ENCODE measurements around the gene NSMCE1. TPM values are rescaled to one million over a fixed set of nuclear protein-coding genes. Genes with fewer than 3 reads are reported as not detected.

NSMCE1 gene
- total RNA-seq, 1 donor from 2014 or later, result 41.1 TPM

DNA sequence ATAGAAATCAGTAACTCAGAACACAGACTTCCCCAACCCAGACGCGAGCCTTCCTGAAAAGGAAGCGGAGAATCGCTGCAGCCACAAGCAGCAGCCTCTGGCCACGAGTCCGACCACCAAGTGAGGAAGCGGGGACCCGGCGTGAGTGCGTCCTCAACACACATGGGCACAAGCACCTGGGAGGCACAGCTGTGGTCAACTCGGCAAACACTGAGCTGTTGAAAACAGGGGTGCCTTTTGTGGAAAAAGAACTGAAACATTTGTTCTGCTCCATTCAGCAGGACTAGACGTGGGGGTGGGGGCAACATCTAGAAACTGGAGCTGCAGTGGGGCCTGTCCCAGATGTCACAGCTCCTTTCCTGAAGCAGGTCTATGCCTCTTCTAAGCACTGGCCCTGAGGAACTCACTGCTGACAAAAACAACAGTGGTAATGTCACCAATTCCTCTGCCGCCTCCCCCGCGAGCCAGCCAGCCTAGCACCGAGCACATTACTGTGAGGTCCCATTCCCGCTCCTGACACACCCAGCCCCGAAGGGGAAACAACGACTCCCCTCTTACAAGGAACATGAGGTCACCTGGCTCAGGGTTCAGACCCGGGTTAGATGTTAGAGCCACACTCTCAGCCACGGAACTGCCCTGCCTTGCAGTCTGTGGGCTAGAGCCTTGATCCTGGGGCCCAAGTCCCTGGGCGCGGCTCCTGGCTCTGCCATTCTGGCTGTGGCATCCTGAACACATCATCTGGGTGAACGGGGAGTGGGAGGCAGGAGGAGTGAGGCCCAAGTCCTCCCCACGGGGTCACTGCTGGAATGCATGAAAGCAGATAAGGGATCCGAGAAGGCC, 36.3 kb downstream of the NSMCE1 start:
- no peak for DNase-seq (ENCODE audit: low read depth in 2 of 2)

DNA sequence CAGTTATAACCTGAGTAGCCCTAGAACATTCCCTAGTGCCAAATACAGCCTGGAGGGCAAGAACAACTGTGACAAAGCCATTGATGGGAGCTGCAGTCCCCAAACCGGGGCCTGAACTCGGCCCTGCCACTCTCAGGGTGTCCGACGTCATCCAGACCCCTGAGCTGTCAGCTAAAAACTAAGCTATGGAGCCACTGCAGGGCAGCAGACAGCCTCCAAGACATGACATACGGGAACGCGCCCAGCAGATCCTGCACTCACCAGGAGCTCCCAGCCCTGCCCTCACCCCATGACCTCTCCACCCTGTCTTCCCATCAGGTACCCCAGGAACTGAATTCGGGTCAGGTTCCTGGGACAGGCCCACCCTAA, 36.9 kb downstream of the NSMCE1 start:
- no peak for DNase-seq (ENCODE audit: low read depth in 2 of 2)

DNA sequence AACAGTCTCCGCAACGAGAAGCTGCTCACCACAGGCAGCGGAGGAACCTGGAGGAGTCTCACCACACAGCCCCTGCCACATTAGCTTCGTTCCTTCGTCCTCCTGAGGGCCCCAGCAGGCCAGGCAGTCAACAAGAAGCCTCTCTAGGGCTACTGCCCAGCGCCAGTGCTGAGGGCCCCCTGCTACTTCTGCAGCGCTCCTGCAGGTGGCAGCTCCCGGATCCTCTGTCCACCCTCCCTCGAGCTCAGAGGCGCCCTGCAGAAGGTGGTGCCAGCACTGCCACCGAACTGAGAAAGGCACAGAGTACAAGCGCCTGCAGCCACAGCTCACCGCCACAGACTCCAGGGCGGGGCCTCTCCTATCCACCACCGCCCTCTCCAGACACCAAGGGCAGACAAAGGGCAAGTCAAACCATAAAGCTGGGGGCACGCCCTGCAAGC, 38.0 kb downstream of the NSMCE1 start:
- no peak for DNase-seq (ENCODE audit: low read depth in 2 of 2)

DNA sequence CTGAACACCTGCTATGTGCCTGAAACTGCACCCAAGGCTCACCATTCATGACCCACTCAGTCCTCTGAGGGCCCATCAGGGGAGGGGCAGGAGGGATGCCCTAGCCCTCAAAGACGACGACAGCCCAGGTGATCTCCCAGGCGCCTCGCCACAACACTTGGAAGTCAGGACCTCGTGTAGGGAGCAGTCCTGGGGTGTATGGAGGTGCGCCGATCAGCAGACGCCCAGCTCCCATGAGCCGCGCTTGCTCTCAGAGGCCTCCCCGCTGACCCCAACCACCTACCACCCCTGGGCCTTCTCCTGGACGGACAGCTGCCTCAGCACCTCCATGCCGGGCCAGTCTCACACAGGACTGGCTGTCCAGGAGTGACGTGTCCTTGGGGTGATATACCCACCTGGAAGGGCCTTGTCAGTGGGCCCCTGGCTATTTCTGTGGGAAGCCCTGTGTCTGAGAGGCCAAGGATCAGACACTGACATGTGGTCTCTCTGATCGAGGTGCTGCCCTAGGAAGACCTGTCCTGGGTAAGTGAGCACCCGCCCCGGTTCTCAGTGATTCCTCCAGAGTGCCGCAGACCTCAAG, 38.6 kb downstream of the NSMCE1 start:
- DNase-seq (ENCODE audit: low read depth in 2 of 2), result no peak

DNA sequence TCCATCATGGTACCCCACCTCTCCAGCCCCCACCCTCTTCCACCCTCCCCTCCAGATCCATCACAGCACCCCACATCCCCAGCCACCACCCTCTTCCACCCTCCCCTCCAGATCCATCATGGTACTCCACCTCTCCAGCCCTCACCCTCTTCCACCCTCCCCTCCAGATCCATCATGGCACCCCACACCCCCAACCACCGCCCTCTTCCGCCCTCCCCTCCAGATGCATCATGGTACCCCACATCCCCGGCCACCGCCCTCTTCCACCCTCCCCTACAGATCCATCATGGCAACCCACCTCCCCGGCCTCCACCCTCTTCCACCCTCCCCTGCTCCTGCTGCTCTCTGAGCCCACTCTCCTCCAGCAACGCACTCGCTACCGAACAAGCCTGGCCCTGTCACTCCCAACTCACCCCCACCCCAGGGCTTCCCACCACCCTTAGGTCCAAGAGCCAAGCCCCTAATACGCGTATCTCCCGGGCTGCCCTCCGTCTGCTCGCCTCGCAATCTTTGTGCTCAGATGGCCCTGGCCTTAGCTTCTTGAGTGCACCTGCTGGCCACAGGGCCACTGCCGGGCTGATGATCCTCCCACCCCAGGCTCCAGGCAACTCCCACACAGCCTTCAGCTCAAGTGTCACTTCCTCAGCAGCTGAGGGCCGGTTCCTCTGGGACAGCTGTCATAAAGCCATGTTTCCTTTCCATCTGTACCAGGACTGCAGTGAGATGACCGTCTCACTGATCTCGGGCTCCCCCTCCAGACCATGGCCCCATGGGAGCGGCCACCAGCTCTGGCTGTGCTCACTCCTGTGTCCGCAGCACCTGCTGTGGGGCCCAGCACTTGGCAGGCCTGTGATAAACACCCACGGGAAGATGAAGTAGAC, 39.7 kb downstream of the NSMCE1 start:
- peak in 1 of 2 donors; percentile 28 for DNase-seq (ENCODE audit: low read depth in 2 of 2)

DNA sequence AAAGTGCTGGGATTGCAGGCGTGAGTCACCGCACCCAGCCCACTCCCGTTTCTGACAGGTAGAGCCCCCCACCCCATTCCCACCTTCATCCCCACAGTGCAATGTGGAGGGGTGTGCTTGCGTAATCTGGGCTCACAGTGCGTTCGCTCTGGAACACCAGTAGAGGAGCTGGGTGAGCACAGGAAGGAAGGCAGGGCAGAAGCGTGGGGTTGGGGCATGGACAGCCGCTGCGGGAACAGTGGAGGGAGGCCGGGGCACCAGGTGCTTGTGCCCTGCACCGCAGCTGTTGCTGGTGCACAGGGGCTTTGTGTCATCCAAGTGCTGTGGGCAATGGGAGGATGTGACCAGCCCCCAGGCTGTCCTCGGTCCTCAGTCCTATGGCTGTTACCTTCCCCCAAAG, 40.5 kb downstream of the NSMCE1 start:
- no peak for DNase-seq (ENCODE audit: low read depth in 2 of 2)

DNA sequence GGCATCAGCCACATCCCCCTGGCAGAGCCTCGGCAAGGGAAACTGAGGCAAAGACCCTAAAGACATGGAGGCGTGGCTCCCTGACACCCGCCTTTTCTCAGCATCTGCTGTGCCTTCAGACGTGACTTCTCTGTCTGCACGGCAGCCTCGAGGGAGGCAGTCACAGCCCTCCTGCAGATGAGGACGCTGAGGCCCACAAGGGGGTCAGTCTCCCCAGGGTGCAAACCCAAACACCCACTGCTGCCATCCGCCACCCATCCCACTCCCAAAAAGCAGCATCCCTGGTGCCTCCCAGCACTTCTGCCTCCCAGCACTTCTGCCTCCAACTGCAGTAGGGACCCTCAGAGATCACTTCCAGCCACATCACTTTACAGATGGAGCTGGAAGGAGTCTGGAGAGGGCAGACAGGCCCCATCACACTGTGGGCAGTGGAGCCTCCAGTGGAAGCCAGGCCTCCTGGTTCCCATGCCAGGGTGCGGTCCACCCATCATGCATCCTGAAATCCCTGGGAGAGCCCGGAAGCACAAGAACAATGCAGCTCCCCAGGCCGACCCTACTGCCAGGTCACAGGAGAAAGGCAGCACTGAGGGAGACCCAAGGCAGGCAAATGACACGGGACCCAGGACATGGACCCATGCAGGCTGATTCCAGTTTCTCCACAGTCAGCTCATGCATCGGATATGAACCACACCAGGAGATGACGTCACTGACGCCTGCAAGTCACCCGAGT, 41.4 kb downstream of the NSMCE1 start:
- DNase-seq (ENCODE audit: low read depth in 2 of 2), result peak in 1 of 2 donors; percentile 70

DNA sequence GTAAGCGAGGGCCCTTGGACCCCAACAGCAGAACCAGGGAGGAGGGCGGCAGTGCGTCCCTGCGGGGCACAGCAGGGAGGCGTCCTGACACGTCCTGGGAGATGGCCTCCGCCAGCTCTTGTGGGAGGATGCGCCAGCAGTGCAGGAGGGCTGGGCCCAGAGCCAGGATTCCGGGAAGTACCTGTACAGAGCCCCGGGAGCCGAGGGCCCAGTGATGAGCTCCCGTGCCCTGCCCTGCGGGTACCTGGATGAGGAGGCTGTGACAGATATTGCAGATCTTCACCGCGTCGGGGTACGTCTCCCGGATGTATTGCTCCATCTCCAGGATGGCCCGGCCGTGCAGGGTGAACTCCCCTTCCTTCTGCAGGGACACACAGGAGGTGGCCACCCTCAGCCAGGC, 42.1 kb downstream of the NSMCE1 start:
- no peak for DNase-seq (ENCODE audit: low read depth in 2 of 2)

DNA sequence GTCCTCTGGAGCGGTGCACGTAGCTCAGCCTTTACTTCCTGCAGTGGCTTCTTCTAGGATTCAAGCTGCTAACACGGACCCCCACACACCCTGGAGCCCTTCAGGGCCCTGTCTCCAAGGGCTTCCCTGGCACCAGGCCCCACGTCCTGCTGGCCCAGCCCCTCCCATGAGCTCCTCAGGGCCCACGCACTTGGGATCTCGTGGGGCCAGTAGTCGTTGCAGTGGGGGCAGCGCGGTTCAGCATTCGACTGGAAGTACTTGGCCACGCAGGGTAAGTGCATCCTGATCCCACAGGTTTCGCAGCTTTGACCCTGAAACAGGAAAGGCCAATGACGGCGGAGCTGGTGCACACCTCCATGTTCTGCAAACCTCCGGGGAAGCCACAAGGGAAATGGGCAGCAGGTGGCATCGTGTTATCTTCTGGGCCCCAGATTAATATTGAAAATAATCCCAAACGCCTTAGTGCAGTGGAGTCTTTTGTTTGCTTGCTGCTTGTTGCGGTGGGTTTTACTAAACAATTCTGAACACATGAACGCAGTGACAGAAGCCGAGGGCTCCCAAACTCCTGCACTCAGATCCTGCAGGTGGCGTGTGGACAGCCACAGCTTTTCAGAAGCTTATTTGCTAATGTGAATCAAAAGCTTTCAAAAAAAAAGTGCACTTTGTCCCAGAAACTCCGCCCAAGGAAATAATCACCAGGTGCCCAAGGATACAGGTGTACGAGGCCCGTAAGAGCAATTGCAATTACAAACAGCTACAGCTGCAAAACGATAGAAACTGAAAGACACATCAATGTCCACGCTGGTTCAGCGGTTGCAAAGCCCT, 42.8 kb downstream of the NSMCE1 start:
- no peak for DNase-seq (ENCODE audit: low read depth in 2 of 2)

DNA sequence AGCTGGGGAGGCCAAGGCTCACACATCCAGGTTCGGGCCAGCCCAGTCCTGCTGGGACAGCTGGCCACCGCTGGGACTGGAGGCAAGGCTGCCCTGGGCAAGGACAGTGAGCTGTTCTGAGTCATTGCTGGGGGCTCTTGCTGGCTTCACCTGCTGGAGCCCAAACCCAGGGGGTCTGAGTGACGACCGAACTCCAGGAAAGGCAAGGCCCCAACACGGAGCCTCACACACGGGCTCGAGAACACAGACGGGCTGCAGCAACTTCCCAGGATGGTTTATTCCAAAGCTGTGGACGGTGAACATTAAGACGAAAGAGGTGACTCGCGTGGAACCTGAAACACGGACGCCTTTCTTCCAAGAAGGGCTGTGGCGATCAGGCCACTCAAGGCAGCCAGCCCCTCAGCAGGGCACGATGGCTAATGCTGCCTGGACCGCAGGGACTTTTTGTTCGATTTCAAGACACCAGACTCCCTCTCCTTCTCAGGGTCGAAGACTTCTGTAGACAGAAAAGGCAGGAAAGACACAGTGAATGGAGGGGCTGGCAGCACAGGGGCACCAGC, 43.8 kb downstream of the NSMCE1 start:
- DNase-seq (ENCODE audit: low read depth in 2 of 2), result no peak

DNA sequence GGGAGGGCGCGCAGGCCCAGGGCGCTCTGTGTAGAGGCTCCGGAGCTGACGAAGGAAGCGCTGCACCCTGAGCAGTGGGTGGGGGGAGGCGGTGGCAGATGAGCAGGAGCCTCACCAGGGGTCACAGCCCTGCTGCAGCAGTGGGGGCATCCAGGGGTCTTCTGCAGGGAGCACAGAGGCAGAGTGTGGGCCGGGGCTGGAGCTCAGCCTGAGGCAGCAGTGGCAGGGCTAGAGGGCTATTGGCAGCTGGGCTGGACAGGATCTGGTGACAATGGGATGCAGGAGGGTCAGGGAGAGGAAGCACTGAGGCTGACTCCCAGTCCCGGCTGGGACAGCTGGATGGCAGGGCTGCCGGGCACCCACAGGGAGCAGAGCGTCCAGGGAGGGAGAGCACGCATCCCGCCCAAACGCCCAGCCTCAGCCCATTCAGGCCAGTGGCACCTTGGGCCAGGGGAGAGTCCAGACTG, 44.3 kb downstream of the NSMCE1 start:
- peak in 1 of 2 donors; percentile 41 for DNase-seq (ENCODE audit: low read depth in 2 of 2)

DNA sequence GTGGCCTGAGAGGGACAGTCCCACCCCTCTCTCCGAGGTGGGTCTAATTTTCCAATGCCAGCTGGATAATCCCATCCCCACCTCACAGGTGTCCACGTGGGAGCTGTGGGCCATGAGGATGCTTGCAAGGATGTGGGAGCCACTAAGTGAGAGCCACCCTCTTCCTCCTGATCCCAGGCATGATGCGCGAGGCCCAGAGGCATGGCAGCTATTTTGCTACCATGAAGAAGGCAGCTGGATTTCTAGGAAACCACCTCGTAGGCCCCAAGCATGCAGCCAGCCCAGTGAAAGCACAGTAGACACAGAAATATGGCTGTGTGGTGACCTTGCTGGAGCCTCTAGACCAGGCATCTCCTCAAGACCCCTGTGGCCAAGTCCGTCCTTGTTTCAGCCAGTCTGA, 44.9 kb downstream of the NSMCE1 start:
- DNase-seq (ENCODE audit: low read depth in 2 of 2), result no peak

DNA sequence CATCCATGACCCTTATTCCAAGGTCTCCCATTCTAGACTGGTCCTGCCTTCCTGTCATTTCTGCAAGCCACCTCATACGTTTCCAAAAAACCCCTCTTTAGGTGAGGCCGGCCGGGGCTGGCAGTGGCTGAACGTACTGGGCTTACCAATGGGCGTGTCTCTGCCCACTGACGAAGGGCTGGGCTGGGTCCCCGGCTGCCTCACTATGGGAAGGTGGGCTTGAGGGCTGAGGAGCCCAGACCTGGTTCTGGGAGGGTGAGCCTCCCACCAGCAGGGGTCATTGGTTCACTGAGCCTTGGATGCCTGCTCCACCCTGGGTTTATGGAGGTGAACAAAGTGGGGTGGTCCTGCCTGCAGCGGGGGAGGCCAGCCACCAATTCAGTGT, 45.4 kb downstream of the NSMCE1 start:
- no peak for DNase-seq (ENCODE audit: low read depth in 2 of 2)

DNA sequence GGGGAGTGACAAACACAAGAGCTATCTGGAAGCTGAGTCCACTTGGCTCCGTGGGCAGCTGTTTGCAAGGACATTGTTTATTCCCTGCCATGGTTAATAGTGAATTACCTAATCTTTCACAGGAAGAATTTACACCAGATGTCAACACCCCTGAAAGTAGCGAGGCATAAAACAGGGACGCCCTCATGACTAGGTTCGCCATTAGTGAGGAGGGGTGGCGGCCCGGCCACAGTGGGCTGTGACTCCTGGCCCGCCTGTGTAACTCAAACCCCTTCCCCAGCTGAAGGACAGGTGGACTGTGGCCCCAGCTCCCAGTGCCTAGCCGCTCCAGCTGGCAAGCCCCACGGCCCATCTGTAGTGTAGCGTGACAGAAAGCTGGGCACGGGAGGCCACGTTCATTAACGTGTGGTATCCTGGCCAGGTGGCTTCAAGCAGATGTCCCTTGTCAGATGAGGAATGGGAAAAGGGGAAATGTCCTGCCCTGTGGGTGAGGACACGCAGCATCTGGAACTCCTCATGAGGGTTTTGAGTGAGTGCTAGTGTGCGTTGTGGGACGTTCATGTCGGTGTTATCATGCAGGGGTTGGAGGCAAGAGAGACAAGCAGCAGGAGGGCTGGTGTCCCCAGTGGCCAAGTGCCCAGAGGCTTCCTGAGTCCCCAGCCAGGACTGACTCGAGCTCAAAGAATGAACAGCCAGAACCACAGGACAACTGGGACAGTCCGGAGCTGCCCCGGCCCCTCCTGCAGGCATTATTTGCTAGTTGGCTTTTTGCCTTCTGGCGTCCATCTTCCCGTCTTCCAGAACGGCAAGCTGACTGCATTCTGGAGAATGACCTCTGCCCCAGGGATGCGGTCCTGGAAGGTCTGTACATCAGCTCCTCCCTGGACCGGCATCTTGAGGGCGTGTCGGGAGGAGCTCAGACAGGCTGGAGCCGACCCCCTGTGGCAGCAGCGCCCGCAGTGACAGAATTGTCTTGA, 46.0 kb downstream of the NSMCE1 start:
- no peak for DNase-seq (ENCODE audit: low read depth in 2 of 2)

DNA sequence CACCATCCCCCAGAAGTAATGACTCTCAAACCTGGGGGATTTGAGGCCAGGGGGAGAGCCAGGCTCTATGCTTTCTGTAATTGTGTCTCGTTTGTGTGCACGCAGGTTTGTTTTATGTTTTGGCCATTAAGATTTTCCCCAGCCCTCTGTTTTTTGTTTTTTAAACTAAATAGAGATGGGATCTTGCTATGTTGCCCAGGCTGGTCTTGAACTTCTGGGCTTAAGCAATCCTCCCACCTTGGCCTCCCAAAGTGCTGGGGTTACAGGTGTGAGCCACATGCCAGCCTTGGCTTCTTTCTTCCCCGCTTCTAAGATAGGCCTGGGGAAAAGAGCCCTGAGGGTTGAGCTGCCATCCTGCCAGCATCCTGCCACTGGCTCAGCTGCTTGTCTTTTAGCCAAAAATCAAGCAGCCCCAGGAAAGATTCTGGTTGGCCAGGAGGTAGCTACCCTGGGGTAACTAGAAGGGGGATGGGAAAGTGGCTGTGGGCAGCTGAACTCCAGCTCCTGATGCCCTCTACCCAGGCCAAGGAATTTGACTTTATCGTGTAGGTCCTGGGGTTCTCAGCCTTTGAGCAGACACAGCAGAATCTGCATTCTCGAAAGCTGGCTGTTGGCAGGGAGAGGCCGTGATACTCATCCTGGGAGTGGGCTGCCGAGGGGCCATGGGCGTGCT, 46.9 kb downstream of the NSMCE1 start:
- DNase-seq (ENCODE audit: low read depth in 2 of 2), result no peak

DNA sequence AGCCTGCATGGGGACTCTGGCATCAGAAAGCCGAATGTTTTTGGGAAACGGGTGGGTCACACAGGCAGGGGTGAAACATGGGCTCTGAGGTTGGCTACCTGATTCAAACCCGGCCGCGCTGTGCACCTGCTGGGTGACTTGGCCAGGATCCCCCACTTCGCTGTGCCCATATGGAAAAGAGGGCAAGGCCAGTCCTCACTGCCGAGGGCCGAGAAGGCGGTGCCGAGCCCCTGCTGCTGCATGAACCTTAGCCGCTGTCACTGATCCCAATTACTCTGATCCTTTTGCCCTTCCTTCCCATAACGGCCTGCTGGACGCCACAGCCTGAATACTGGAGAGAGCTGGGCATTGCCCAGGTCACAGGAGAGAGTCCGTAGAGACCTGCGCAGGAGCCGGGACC, 47.6 kb downstream of the NSMCE1 start:
- no peak for DNase-seq (ENCODE audit: low read depth in 2 of 2)

DNA sequence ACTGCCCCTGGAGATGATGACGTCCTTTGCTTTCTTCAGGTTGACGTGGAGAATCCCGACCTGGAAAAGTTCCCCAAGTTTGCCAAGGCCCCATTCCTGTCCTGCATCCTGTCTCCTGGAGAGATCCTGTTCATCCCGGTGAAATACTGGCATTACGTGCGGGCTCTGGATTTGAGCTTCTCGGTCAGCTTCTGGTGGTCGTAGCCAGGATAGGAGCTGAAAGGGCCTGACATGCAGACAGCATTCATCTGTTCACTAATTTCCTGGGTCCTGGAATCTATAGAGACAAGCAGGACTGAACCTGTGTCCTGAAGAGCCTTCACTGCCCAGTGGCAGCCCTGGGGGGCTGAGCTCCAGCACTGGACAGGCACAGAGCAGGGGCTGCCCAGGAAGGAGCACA, 48.0 kb downstream of the NSMCE1 start:
- DNase-seq (ENCODE audit: low read depth in 2 of 2), result no peak

DNA sequence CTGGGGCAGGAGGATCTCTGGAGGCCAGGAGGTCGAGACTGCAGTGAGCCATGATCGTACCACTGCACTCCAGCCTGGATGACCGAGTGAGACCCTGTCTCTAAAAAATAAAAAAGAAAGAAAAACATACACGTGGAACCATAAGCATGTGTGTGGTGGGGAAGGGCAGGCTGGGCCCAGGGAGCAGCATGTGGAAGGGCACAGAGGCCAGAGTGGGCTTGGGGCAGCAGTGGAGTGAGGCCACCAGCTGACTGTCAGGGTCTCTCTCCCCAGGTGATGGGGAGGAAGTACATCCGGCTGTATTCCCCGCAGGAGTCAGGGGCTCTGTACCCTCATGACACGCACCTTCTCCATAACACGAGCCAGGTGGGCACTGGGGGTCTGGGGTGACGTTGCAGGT, 48.5 kb downstream of the NSMCE1 start:
- no peak for DNase-seq (ENCODE audit: low read depth in 2 of 2)

DNA sequence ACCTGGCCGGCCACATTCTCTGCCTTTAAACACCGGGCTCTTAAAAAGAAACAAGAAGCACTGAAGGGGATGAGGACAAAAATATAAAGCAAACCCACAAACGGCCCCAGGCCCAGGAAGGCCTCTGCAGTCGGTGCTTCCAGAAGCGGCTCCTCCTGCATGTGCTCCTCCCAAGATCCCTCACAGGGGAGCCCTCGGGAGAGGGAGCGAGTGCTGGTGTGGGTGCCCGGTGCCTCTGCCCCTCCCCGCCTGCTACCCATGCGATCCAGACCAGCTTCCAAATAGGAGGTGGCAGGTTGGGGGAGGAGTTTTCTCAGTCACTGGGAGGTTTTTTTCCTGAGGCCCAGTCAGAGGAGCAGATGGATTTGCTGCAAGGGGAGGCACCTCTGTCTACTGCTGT, 49.4 kb downstream of the NSMCE1 start:
- no peak for DNase-seq (ENCODE audit: low read depth in 2 of 2)
